BE2C (cell line): ENCODE data around the gene CLIC3.

Experiments used
- DNase-seq: peaks from one replicate; pipeline ENCODE4 v3.0.0-alpha.2; 2020
- H3K27me3 ChIP-seq: fragments of 250-450 bp; sonication (Bioruptor Pico); 2 replicates; pipeline ENCODE4 v1.5.1; 2020; ENCODE audit warnings: mild to moderate bottlenecking
- H3K36me3 ChIP-seq: fragments of 250-450 bp; sonication (Bioruptor Pico); 2 replicates; pipeline ENCODE4 v1.5.1; 2020; ENCODE audit warnings: mild to moderate bottlenecking
- H3K4me1 ChIP-seq: fragments of 250-450 bp; sonication (Bioruptor Pico); 2 replicates; pipeline ENCODE4 v1.5.1; 2020
- H3K4me3 ChIP-seq: 2 replicates; pipeline ENCODE4 v1.5.1; 2011; ENCODE audit warnings: low read depth, low read length
- H3K9me3 ChIP-seq: fragments of 250-450 bp; sonication (Bioruptor Pico); 2 replicates; pipeline ENCODE4 v1.5.1; 2020
- CTCF ChIP-seq: IDR thresholded peaks from 2 replicates; pipeline ENCODE4 v1.5.1; 2012; ENCODE audit warnings: mild to moderate bottlenecking, low read depth, low read length

The CLIC3 gene

GRCh38 chr9:137018761-137019559 lies 22.6 kb upstream of the CLIC3 start:
- H3K36me3 ChIP-seq: peaks cover 28% of the 10 kb centered on the region
- no peak for TF ChIP-seq CTCF
- peaks cover 4% of the 10 kb centered on the region; the same call in 1 of the 2 replicates for H3K4me1 ChIP-seq
- no peaks in the 10 kb centered on the region for H3K9me3 ChIP-seq
- no peaks in the 10 kb centered on the region for H3K27me3 ChIP-seq
- no peak for DNase-seq
- no peak overlapping the region for H3K4me3 ChIP-seq

- Histone ChIP-seq H3K4me1 (peaks cover 4% of the 10 kb centered on the region; the same call in 1 of the 2 replicates), H3K9me3 (no peaks in the 10 kb centered on the region), H3K27me3 (no peaks in the 10 kb centered on the region), H3K4me3 (no peak overlapping the region), H3K36me3 (peaks cover 32% of the 10 kb centered on the region)
- TF ChIP-seq CTCF: no peak
- DNase-seq: no peak
These were observed 21.6 kb upstream of the CLIC3 start for GRCh38 chr9:137017791-137018497.

GRCh38 chr9:137017071-137017470 lies 20.7 kb upstream of the CLIC3 start:
- H3K27me3 ChIP-seq: no peaks in the 10 kb centered on the region
- no peak for DNase-seq
- TF ChIP-seq CTCF: no peak
- H3K4me1 ChIP-seq: no peaks in the 10 kb centered on the region; the same call in 1 of the 2 replicates
- no peak overlapping the region for H3K4me3 ChIP-seq
- H3K36me3 ChIP-seq: peaks cover 33% of the 10 kb centered on the region
- H3K9me3 ChIP-seq: no peaks in the 10 kb centered on the region

GRCh38 chr9:137016436-137016835 lies 20.1 kb upstream of the CLIC3 start:
- peaks cover 33% of the 10 kb centered on the region for H3K36me3 ChIP-seq

GRCh38 chr9:137015976-137016375 lies 19.6 kb upstream of the CLIC3 start:
- no peaks in the 10 kb centered on the region for H3K27me3 ChIP-seq
- no peaks in the 10 kb centered on the region for H3K4me1 ChIP-seq
- H3K9me3 ChIP-seq: no peaks in the 10 kb centered on the region
- no peak for TF ChIP-seq CTCF
- DNase-seq: no peak
- H3K36me3 ChIP-seq: peaks cover 33% of the 10 kb centered on the region
- H3K4me3 ChIP-seq: no peak overlapping the region

More at GRCh38 chr9:137016436-137016835, 20.1 kb upstream of the CLIC3 start:
- no peak for TF ChIP-seq CTCF
- Histone ChIP-seq H3K4me3 (no peak overlapping the region), H3K4me1 (no peaks in the 10 kb centered on the region), H3K9me3 (no peaks in the 10 kb centered on the region), H3K27me3 (no peaks in the 10 kb centered on the region)
- DNase-seq: no peak

GRCh38 chr9:137015540-137015930 lies 19.2 kb upstream of the CLIC3 start:
- Histone ChIP-seq H3K36me3 (peaks cover 33% of the 10 kb centered on the region), H3K9me3 (no peaks in the 10 kb centered on the region), H3K4me1 (no peaks in the 10 kb centered on the region), H3K4me3 (no peak overlapping the region), H3K27me3 (no peaks in the 10 kb centered on the region)
- DNase-seq: no peak
- TF ChIP-seq CTCF: no peak
